H9 (cell line): ENCODE measurements around the gene AQP10. TPM values are rescaled to one million over a fixed set of nuclear protein-coding genes. Genes with fewer than 3 reads are reported as not detected.

ENCODE experiments used
- DNase-seq: peaks from one replicate; pipeline ENCODE4 v3.0.0-alpha.2; 2017
- H2AFZ ChIP-seq: one replicate; pipeline ENCODE4 v1.6.1; 2013; ENCODE audit warnings: mild to moderate bottlenecking, low read length, control low read depth, moderate library complexity
- H2AK5ac ChIP-seq: 2 replicates; pipeline ENCODE4 v1.6.1; 2013; ENCODE audit warnings: low read length, control low read depth, mixed read lengths; ENCODE audit not compliant: insufficient read length
- H2BK120ac ChIP-seq: one replicate; pipeline ENCODE4 v1.6.1; 2013; ENCODE audit warnings: low read depth, mild to moderate bottlenecking, low read length, control low read depth, inconsistent platforms; ENCODE audit not compliant: poor library complexity, severe bottlenecking
- H2BK12ac ChIP-seq: 2 replicates; pipeline ENCODE4 v1.6.1; 2013; ENCODE audit warnings: low read length, control low read depth, mixed read lengths, low read depth; ENCODE audit not compliant: insufficient read length
- H2BK15ac ChIP-seq: 2 replicates; pipeline ENCODE4 v1.6.1; 2013; ENCODE audit warnings: low read depth, low read length, control low read depth
- H2BK20ac ChIP-seq: one replicate; pipeline ENCODE4 v1.6.1; 2013; ENCODE audit warnings: low read depth, mild to moderate bottlenecking, low read length, control low read depth, inconsistent platforms; ENCODE audit not compliant: poor library complexity, severe bottlenecking
- H2BK5ac ChIP-seq: 2 replicates; pipeline ENCODE4 v1.6.1; 2013; ENCODE audit warnings: low read length, control low read depth, mixed read lengths; ENCODE audit not compliant: insufficient read length
- H3K14ac ChIP-seq: 2 replicates; pipeline ENCODE4 v1.6.1; 2013; ENCODE audit warnings: low read length, control low read depth; ENCODE audit not compliant: insufficient read depth
- H3K18ac ChIP-seq: 2 replicates; pipeline ENCODE4 v1.6.1; 2013; ENCODE audit warnings: low read depth, mild to moderate bottlenecking, mixed read lengths, low read length, control low read depth; ENCODE audit not compliant: insufficient read length
- H3K23ac ChIP-seq: 2 replicates; pipeline ENCODE4 v1.6.1; 2013; ENCODE audit warnings: low read length, control low read depth, mixed read lengths, low read depth; ENCODE audit not compliant: insufficient read length
- H3K23me2 ChIP-seq: 2 replicates; pipeline ENCODE4 v1.6.1; 2013; ENCODE audit warnings: low read depth, mild to moderate bottlenecking, mixed read lengths, low read length, control low read depth; ENCODE audit not compliant: insufficient read length, poor library complexity, severe bottlenecking
- H3K27ac ChIP-seq: 2 replicates; pipeline ENCODE4 v1.5.1; 2013; ENCODE audit warnings: low read length, control low read depth, mixed read lengths, low read depth; ENCODE audit not compliant: insufficient read length
- H3K27me3 ChIP-seq: 2 replicates; pipeline ENCODE4 v1.6.1; 2013; ENCODE audit warnings: low read length, control low read depth, inconsistent platforms; ENCODE audit not compliant: insufficient read depth
- H3K4ac ChIP-seq: 2 replicates; pipeline ENCODE4 v1.6.1; 2013; ENCODE audit warnings: low read depth, mild to moderate bottlenecking, control low read depth, inconsistent platforms, low read length, moderate library complexity
- H3K4me1 ChIP-seq: 2 replicates; pipeline ENCODE4 v1.6.1; 2013; ENCODE audit warnings: low read length, control low read depth, inconsistent platforms; ENCODE audit not compliant: insufficient read depth
- H3K4me2 ChIP-seq: 2 replicates; pipeline ENCODE4 v1.6.1; 2013; ENCODE audit warnings: low read length, control low read depth, mixed read lengths; ENCODE audit not compliant: insufficient read length, insufficient read depth
- H3K56ac ChIP-seq: 2 replicates; pipeline ENCODE4 v1.6.1; 2013; ENCODE audit warnings: low read depth, mild to moderate bottlenecking, mixed read lengths, low read length, control low read depth; ENCODE audit not compliant: insufficient read length
- H3K79me1 ChIP-seq: 2 replicates; pipeline ENCODE4 v1.6.1; 2013; ENCODE audit warnings: low read depth, mild to moderate bottlenecking, moderate library complexity, low read length, control low read depth, inconsistent platforms; ENCODE audit not compliant: insufficient read depth, poor library complexity, severe bottlenecking
- H3K79me2 ChIP-seq: 2 replicates; pipeline ENCODE4 v1.6.1; 2013; ENCODE audit warnings: low read length, control low read depth, inconsistent platforms; ENCODE audit not compliant: insufficient read depth
- H3K9ac ChIP-seq: 2 replicates; pipeline ENCODE4 v1.6.1; 2013; ENCODE audit warnings: low read length, control low read depth, mixed read lengths; ENCODE audit not compliant: insufficient read length; ENCODE audit errors: extremely low read depth
- H3K9me3 ChIP-seq: one replicate; pipeline ENCODE4 v1.6.1; 2013; ENCODE audit warnings: low read depth, low read length, inconsistent platforms; ENCODE audit not compliant: control insufficient read depth
- H3T11ph ChIP-seq: one replicate; pipeline ENCODE4 v1.6.1; 2013; ENCODE audit warnings: mild to moderate bottlenecking, low read length, control low read depth, inconsistent platforms
- H4K20me1 ChIP-seq: one replicate; pipeline ENCODE4 v1.6.1; 2013; ENCODE audit not compliant: control insufficient read depth, insufficient read length, insufficient read depth
- H4K5ac ChIP-seq: 2 replicates; pipeline ENCODE4 v1.6.1; 2013; ENCODE audit warnings: low read depth, mild to moderate bottlenecking, mixed read lengths, low read length, control low read depth; ENCODE audit not compliant: insufficient read length
- H4K8ac ChIP-seq: replicated peaks from 2 replicates; pipeline ENCODE4 v1.6.1; 2013; ENCODE audit warnings: low read length, control low read depth, mixed read lengths, low read depth; ENCODE audit not compliant: insufficient read length
- H4K91ac ChIP-seq: 2 replicates; pipeline ENCODE4 v1.6.1; 2013; ENCODE audit warnings: low read depth, mild to moderate bottlenecking, moderate library complexity, mixed read lengths, low read length, control low read depth; ENCODE audit not compliant: insufficient read length
- H3K27ac Mint-ChIP-seq, 3 experiments: 2 replicates in 2 of 3; 3 replicates in 1 of 3; pipeline ENCODE4 v1.8.0; 2020 to 2021; ENCODE audit warnings: mixed read lengths in 3 of 3, mild to moderate bottlenecking in 1 of 3, moderate library complexity in 1 of 3
- H3K27me3 Mint-ChIP-seq: 2 replicates; pipeline ENCODE4 v1.8.0; 2021; ENCODE audit warnings: low read depth, mild to moderate bottlenecking, moderate library complexity, mixed read lengths
- H3K36me3 Mint-ChIP-seq, 3 experiments: 2 replicates in 2 of 3; 3 replicates in 1 of 3; pipeline ENCODE4 v1.8.0; 2020 to 2021; ENCODE audit warnings: low read depth in 3 of 3, mixed read lengths in 3 of 3; ENCODE audit not compliant: insufficient read depth in 1 of 3
- H3K4me1 Mint-ChIP-seq, 2 experiments: 2 replicates each; pipeline ENCODE4 v1.8.0; 2020; ENCODE audit warnings: mixed read lengths in 2 of 2
- H3K4me3 Mint-ChIP-seq, 2 experiments: 2 replicates in 1 of 2; 3 replicates in 1 of 2; pipeline ENCODE4 v1.8.0; 2020 to 2021; ENCODE audit warnings: mild to moderate bottlenecking in 2 of 2, mixed read lengths in 2 of 2, moderate library complexity in 1 of 2
- H3K9me3 Mint-ChIP-seq, 2 experiments: 2 replicates in 1 of 2; 3 replicates in 1 of 2; pipeline ENCODE4 v1.8.0; 2020; ENCODE audit warnings: mild to moderate bottlenecking in 2 of 2, mixed read lengths in 2 of 2, moderate library complexity in 1 of 2
- WGBS: extraction: QIAGEN DNeasy Blood & Tissue Kit; methylation state at CpG from one replicate; pipeline ENCODE4 v1.1.7; 2013; ENCODE audit warnings: missing lambda C conversion rate, low lambda C conversion rate, mixed read lengths; ENCODE audit not compliant: insufficient read length; ENCODE audit errors: extremely low coverage; 5-methylcytosine and 5-hydroxymethylcytosine counted together
- total RNA-seq: library from RNA; stranded (reverse); gene quantifications from 2 replicates; pipeline ENCODE4 v1.2.1, GENCODE V29; 2021
- TF ChIP-seq, protein P1 (sequence below): fragments of 200-600 bp; sonication (generic); conservative IDR thresholded peaks from 3 replicates; pipeline ENCODE4 v1.8.0; 2021; ENCODE audit warnings: antibody characterized with exemption, mild to moderate bottlenecking

The AQP10 gene
- total RNA-seq, 1 experiment from 2014 or later, result not detected

DNA sequence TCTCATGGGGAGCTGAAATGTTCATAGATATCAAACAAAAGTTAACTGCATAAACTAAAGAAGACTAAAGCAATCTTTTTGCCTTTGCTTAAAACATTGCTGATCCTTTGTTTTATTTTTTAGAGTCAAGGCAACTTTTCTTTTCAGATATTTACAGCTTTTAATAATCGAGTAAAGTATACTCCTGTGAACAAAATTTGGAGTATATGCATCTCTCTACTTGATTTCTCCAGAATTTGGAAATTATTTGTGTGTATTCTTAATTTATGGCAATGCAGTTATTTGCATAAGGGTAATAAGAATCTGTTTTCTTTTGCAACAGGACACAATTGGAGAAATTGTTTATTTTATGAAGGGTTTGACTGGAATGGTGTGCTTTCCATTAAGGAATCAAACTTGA lies 4.2 kb upstream of the AQP10 start:
- TF ChIP-seq, protein P1, sequence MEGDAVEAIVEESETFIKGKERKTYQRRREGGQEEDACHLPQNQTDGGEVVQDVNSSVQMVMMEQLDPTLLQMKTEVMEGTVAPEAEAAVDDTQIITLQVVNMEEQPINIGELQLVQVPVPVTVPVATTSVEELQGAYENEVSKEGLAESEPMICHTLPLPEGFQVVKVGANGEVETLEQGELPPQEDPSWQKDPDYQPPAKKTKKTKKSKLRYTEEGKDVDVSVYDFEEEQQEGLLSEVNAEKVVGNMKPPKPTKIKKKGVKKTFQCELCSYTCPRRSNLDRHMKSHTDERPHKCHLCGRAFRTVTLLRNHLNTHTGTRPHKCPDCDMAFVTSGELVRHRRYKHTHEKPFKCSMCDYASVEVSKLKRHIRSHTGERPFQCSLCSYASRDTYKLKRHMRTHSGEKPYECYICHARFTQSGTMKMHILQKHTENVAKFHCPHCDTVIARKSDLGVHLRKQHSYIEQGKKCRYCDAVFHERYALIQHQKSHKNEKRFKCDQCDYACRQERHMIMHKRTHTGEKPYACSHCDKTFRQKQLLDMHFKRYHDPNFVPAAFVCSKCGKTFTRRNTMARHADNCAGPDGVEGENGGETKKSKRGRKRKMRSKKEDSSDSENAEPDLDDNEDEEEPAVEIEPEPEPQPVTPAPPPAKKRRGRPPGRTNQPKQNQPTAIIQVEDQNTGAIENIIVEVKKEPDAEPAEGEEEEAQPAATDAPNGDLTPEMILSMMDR, result no peak
- H3K23ac ChIP-seq, result no peak overlapping the region
- H3K27ac Mint-ChIP-seq, result no peak overlapping the region
- no peak overlapping the region for H2AK5ac ChIP-seq
- H2AFZ ChIP-seq, result no peak overlapping the region
- no peaks in the 10 kb centered on the region for H3K4me1 Mint-ChIP-seq
- H3K27me3 ChIP-seq, result no peaks in the 10 kb centered on the region
- H3K4ac ChIP-seq, result no peak overlapping the region
- H3K4me2 ChIP-seq, result no peak overlapping the region
- no peak overlapping the region for H3K27ac ChIP-seq
- DNase-seq, result no peak
- H3K14ac ChIP-seq, result no peak overlapping the region
- no peak overlapping the region for H3K18ac ChIP-seq
- no peak overlapping the region for H3K4me3 Mint-ChIP-seq
- no peak overlapping the region for H4K5ac ChIP-seq
- no peaks in the 10 kb centered on the region for H3K4me1 ChIP-seq
- H3T11ph ChIP-seq, result no peak overlapping the region
- H2BK120ac ChIP-seq, result no peak overlapping the region
- no peak overlapping the region for H3K9ac ChIP-seq
- no peaks in the 10 kb centered on the region for H3K79me2 ChIP-seq
- H4K91ac ChIP-seq, result no peak overlapping the region
- H3K36me3 Mint-ChIP-seq, result no peaks in the 10 kb centered on the region; a peak in 1 of 7 replicates
- no peak overlapping the region for H4K8ac ChIP-seq
- WGBS, result no CpG with 5 or more reads among the region's 1 CpG
- H3K79me1 ChIP-seq, result no peaks in the 10 kb centered on the region
- H3K23me2 ChIP-seq, result no peaks in the 10 kb centered on the region
- H2BK5ac ChIP-seq, result no peak overlapping the region
- no peak overlapping the region for H2BK15ac ChIP-seq
- no peaks in the 10 kb centered on the region for H4K20me1 ChIP-seq
- no peak overlapping the region for H2BK12ac ChIP-seq
- no peak overlapping the region for H2BK20ac ChIP-seq
- H3K9me3 ChIP-seq, result no peaks in the 10 kb centered on the region
- peaks cover 16 to 28% of the 10 kb centered on the region in 2 experiments for H3K9me3 Mint-ChIP-seq
- H3K56ac ChIP-seq, result no peak overlapping the region
- H3K27me3 Mint-ChIP-seq, result peaks cover 15% of the 10 kb centered on the region
